NCI-H446 (cell line): ENCODE data around the gene APOBEC3H.

ENCODE experiments used
- DNase-seq, 2 experiments: peaks; one replicate each; lab custom pipeline; 2025; lab: John Stamatoyannopoulos, UW

APOBEC3H gene

DNA sequence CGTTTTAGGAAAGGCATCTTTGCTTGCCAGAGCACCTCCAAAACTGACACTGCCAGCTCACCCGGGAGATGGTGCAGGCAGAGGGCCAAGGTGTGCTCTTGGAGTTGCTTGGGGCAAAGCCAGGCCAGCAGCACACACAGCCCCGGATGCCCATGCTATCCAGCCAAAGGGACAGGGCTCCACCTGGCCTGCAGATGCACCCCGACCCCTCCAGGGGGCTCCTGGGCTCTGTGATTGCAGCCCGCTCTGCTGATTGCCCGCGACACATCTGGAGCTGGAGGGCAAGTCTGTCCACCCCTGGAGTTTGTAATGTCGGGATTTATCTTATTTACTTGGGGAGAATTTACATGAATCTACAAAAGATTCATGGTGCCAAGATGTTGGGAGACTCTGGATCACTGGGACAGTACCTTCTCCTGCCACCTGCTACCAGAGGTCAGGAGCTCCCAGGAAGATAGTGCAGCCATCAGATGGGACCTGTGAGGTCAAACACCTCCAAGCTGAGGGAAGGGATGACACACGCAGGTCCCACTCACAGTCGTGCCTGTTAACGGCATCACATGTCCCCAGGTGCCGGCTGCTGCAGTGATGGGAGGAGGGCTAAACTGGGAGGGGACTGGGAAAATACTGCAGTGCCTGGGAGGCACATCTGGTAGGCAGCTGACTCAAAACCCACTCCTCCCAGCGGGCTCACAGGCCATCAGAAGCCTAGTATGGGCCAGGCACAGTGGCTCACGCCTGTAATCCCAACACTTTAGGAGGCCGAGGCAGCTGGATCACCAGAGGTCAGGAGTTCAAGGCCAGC, 38.2 kb downstream of the APOBEC3H start:
- DNase-seq, result peak in 1 of 2 experiments; percentile 25

- DNase-seq, result no peak
Measured at GRCh38 chr22:39136317-39136716, 39.3 kb downstream of the APOBEC3H start.

DNA sequence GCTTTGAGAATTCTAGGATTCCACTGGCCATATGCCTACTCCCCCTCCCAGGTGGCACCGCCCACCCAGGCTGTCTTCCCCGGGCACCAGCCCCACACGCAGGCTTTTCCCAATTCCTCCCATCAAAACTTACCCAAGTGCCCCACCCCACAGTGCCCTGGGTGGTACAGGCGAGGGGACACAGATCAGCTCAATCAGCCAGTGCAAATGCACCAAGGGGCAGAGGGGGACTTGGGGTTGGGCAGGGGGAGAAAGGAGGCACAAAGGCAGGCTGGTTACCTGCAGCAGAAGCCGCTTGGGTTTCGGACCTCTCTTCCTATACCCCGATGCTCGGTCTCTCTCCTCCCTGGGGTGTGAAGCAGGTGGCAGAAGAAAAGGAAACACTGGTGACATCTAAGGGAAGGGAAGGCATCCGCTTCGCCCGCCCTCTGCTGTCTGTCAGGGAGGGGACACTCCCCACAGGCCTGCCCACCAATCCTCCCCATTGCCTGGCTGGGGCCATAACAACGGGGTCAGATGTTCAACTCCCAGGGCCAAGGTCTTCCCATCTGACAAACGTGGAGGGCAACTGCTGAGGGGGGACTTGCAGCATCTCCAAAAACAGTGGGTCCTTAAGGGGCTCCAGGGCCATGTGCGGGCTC, 41.4 kb downstream of the APOBEC3H start:
- no peak for DNase-seq

DNA sequence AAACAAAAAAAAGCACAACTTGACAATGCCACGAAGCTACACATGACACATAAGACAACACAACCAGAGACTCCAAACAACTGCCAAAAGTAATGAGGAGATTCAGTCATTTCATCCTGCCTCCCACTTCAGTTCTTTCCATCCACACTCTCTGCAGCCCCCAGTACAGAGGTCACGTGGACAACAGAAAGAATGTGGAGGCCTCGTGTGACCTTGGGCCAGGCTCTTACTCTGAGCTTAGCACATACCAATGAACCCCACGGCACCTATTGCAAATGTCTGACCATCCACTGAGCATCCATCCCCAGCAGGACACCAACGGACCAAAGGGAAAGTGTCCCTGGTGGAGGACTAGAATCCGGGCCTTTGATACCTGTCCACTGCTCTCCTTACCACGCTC, 42.9 kb downstream of the APOBEC3H start:
- no peak for DNase-seq

GRCh38 chr22:39142088-39142680, 45.1 kb downstream of the APOBEC3H start:
- no peak for DNase-seq

DNA sequence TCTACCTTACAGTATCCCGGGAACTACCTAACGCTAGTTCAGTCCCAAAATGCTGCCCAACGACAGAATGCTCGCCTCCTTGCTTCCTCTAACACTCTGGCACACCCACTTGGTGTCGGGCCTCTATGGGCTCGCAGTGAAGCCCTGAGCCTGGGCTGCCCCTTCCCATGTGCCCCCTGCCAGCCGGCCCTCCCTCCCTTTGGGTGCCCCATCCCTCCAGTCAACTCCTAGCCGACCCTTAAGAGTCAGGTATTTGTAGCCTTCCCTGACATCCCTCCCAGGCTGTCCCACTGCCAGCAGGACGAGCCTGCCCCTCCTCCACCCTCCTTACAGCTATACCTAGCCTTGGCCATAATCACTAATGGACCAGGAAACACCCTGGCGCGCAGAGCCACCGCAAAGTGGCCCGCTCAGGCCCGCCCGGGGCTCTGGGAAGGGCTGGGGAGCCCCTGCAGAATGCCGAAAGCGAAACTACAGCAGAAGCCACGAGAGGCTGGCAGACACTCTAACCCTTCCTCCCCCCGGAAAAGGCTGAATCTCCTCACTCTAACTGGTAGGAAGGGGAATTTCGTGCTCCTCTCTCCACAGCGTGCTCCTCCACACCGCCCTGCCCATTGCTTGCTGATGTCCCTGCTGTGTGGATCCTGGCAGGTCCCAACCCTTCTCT, 47.2 kb downstream of the APOBEC3H start:
- DNase-seq, result no peak

GRCh38 chr22:39146256-39147101, 49.4 kb downstream of the APOBEC3H start:
- DNase-seq, result no peak

GRCh38 chr22:39147335-39148025, 50.4 kb downstream of the APOBEC3H start:
- DNase-seq, result no peak

DNA sequence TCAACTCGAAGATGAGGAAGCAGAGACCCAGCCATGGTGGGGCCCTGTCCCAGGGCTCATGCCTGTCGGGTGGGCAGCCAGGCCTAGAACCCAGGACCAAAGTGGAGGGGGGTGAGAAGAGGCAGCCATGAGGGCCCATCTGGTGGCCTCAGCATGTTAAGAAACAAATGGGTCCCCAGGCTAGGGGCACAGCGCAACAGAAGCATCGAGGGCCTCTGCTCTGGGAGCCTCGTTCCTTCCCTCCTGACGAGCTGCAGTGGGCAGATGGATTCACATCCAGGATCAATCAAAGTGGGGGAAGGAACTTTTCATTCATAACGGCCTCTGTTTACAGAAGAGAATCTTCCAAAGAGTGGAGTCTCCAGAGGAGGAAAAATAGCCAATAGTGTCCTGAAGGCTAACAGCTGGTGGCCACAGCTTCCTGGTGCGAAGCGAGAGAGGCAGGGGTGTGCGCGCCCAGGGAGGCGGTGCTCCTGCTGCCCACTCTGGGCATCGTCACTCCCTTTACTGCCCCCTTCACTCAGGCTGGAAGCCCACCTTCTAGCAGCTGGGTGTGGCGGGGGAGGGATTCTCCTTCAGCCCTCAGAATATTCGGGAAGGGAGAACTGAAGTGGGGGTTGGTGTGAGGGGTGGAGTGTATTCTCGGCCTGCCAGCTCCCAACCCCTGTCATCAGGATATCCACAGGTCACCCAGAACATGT, 51.1 kb downstream of the APOBEC3H start:
- no peak for DNase-seq

DNA sequence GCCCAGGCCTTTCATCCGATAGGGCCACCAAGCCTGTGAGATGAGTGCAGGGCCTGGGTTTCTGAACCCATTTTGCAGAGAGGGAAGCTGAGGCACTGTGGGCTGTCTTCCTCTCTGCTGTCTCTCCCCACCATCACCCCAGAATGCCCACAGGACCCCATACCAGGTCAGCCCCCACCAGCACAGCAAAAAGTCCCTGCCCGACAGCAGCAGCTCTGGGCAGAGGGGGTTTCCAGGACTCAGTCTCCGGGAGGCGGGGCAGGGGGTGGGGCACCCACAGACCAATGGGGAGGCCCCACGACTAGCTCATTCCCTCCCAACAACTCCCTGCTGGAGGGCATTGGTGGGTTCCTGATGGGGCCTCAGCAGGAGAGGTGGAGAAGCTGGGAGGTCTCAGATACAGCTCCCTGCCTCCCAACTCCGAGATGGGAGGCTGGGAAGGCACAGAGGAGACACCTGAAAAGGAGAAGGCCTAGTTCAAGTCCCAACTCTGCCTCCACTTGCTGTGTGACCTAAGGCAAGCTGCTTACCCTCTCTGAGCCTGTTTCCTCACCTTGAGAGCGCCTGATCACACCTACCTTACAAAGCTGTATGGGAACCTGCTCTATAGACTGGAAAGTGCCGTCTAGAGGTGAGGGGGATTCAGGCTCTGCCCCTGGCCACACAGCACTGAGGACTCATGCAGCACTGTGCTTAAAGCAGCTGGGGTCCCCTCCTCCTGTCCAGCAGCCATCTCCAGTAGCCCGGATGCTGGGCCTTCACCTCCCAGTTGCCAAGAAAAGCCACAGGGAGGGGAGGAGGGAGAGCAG, 51.9 kb downstream of the APOBEC3H start:
- DNase-seq, result no peak

DNA sequence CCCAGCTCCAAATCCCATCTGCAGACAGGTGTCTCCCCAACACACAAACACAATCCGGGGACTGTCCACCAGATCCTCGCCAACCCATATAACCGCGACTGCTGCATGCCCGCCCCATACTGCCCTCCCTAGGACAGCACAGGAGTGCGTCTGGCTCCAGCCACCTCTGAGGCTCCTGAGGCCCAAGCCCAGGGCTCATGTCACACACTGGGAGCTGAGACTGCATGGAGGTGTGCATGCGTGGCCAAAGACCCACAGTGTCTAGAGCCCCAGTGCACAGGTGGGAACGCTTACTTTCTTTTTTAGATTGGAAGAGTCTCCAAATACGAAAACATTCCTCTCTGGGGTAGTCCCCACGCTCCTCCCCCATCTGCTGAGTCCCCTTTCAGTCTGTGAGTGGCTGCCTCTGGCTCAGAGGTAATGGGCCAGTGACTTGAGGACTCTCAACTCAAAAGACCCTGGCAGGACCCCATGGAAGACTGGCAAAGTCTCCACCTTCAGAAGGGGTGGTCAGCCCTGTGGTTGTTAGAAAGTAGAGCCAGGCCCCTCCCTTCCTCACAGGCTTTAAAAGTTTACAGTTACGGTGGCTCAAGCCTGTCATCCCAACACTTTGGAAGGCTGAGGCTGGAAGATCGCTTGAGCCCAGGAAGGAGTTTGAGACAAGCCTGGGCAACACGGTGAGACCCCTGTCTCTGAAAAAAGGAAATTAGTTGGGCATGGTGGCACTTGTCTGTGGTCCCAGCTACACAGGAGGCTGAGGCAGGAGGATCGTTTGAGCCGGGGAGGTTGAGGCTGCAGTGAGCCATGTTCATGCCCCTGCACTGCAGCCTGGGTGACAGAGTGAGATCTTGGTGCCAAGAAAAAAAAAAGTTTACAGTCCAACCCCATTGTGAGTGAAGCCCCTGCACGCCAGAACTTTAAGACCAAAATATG, 53.1 kb downstream of the APOBEC3H start:
- no peak for DNase-seq

DNA sequence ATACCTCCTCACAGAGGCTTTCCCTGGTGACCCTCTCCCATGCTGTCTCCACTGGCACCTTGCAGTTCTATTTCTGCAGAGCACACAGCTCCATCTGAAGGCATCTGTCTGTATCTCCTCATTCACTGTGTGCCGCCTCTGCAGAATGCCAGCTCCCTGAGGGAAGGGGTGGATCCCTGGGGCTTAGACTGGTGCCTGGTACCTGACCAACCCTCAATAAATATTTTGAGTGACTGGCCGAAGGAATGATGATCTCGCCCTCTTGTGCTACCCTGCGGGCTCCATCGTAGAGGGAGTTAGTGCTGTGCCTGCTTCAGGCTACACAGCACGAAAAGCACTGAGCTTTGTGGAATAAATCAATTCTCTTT, 53.8 kb downstream of the APOBEC3H start:
- no peak for DNase-seq

DNA sequence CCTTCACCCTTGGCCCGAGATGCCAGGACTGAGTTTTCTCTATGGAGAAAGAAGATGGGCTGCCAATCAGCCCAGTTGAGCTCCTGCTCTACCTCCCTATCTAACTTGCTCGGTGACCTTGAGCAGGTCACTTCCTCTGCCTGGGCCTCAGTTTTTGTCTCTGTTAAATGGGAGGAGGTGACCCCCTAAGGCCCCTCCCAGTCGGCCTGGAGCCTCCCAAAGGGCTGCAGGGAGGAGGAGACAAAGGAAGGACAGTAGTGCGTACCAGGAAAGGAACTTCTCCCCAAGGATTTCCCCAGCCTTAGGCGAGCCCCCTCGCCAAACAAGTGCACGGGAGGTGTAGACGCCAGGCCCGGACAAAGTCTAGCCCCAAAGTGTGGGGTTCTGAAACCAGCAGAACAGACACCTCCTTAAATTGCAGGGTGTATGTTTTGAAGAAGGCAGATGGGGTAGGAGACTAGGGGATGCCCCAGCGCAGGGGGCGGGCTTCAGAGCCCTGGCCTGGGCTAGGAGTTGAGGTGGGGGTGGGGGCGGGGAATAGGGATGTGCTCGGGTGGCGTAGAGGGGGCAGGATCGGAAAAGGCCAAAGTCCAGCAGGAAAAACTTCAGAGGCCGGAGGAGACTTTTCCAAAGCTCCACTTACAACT, 54.4 kb downstream of the APOBEC3H start:
- DNase-seq, result no peak

DNA sequence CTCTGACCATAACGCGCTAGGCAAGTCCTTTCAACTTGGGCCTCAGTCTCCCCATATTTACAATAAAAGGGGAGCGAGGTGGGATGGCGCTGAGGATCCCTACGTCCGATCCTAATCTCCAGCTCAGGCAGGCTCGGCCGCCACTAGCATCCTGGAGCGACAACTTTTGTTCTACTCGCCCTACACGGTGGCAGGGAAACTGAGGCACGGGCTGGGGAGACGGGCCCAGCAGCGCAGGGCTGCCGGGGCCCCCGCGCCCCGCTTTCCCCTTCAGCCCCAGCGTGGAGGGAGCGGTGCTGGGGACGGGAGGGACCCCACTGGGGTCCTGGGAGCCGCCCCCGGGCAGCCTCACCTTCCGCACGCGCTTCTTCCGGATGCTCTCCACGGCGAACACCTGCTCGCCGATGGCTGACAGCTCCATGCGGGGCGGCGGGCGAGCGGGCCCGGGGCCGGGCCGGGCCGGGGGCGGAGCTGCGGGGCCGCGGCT, 55.0 kb downstream of the APOBEC3H start:
- DNase-seq, result no peak

GRCh38 chr22:39152511-39153219, 55.6 kb downstream of the APOBEC3H start, which contains the start of gene CBX7:
Gene CBX7 (minus strand): TSS chr22:39152680. CDS start chr22:39152444, 236 bp downstream.
- DNase-seq, result peak; percentile 64 to 93

DNA sequence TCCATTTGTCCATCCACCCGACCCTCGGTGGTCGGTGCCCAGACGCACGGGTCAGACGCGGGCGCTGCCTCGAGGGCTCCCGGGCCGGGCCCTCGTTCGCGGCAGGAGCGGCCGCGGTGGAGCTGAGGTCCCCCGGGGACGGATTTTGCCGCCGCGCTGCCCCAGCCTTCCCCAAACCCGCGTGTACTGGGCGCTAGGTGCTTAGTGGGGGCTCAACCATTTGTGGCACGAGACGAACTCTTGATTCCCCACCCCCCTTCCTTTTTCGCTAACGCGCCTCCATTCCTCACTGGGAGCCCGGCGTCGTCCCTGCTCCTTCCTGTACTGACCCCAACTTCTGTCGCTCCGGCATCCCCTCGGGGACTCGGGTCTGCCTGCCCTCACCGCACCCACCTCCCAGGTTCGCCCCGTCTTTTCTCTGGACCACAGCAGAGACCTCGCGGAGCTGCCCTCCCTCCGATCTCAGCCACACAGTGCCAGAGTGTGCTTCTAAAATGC, 56.2 kb downstream of the APOBEC3H start:
- no peak for DNase-seq
